Mucosa of rectum (tissue), 2 donors: Measurements from ENCODE around the gene SELENON.

Source experiments
- H3K27ac ChIP-seq, 2 donors: one replicate each; pipeline ENCODE4 v1.7.0; 2013; ENCODE audit warnings: inconsistent platforms in 2 of 2, low read depth in 2 of 2, low read length in 2 of 2
- H3K27me3 ChIP-seq, 2 donors: one replicate each; pipeline ENCODE4 v1.7.0; 2013; ENCODE audit warnings: low read length in 2 of 2; ENCODE audit not compliant: control insufficient read depth in 2 of 2, insufficient read depth in 2 of 2
- H3K36me3 ChIP-seq, 2 donors: one replicate each; pipeline ENCODE4 v1.7.0; 2013; ENCODE audit warnings: low read length in 2 of 2; ENCODE audit not compliant: control insufficient read depth in 2 of 2, insufficient read depth in 2 of 2
- H3K4me1 ChIP-seq, 2 donors: one replicate each; pipeline ENCODE4 v1.7.0; 2013; ENCODE audit warnings: low read length in 2 of 2, mild to moderate bottlenecking in 1 of 2; ENCODE audit not compliant: control insufficient read depth in 2 of 2, insufficient read depth in 2 of 2
- H3K4me3 ChIP-seq, 2 donors: one replicate each; pipeline ENCODE4 v1.7.0; 2013; ENCODE audit warnings: low read length in 2 of 2
- H3K9ac ChIP-seq, 2 donors: one replicate each; pipeline ENCODE4 v1.7.0; 2013; ENCODE audit warnings: low read length in 2 of 2, low read depth in 1 of 2, mild to moderate bottlenecking in 1 of 2
- H3K9me3 ChIP-seq, 2 donors: one replicate each; pipeline ENCODE4 v1.7.0; 2013; ENCODE audit warnings: low read length in 2 of 2; ENCODE audit not compliant: control insufficient read depth in 2 of 2
- donor health status: healthy.
- donor health status: Normal muscosa, but diverticular disease.

Gene SELENON

DNA sequence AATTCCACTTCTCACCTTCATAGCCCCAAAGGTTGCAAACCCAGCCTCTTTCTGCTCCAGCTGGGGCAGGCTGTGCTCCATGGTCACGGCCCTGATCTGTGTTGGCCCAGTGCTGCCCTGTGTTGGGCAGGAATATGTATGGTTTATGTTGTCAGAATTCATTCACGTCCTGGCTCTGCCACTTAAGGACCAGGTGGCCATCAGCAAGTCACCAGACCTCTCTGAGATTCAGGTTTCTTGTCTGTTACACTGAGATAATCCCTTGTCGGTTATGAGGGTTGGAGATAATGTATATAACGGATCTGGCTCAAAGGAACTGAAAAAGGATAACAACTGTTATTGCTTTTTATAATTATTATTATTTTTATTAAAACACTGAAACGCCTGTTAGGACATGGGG lies 39.1 kb upstream of the SELENON start:
- Histone ChIP-seq H3K27me3 (peaks cover 0 to 8% of the 10 kb centered on the region in 2 donors), H3K36me3 (no peaks in the 10 kb centered on the region), H3K4me1 (no peaks in the 10 kb centered on the region), H3K9ac (no peak overlapping the region), H3K27ac (no peak overlapping the region), H3K9me3 (no peaks in the 10 kb centered on the region), H3K4me3 (no peak overlapping the region)

DNA sequence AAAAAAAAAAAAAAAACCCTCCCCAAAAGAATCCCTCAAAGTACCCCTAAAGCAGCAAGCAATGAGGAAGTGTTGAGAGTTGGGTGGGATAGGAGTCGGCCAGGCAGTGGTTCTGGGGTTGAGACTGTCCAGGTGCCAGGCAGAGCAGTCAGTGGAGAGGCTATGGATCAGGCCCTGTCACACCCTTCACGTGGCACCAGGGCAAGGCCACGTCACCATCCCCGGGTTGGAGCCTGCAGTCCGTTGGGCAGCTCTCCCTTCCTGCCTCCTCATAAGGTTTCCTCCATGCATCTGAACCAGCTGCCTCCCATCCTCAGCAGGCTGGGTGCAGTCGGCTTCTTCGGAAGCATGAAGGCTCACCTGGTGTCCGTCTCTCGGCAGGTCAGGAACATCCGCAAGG lies 36.5 kb upstream of the SELENON start:
- Histone ChIP-seq H3K36me3 (no peaks in the 10 kb centered on the region), H3K4me3 (no peak overlapping the region), H3K27ac (no peak overlapping the region), H3K27me3 (no peaks in the 10 kb centered on the region), H3K9me3 (no peaks in the 10 kb centered on the region), H3K4me1 (no peaks in the 10 kb centered on the region), H3K9ac (no peak overlapping the region)

DNA sequence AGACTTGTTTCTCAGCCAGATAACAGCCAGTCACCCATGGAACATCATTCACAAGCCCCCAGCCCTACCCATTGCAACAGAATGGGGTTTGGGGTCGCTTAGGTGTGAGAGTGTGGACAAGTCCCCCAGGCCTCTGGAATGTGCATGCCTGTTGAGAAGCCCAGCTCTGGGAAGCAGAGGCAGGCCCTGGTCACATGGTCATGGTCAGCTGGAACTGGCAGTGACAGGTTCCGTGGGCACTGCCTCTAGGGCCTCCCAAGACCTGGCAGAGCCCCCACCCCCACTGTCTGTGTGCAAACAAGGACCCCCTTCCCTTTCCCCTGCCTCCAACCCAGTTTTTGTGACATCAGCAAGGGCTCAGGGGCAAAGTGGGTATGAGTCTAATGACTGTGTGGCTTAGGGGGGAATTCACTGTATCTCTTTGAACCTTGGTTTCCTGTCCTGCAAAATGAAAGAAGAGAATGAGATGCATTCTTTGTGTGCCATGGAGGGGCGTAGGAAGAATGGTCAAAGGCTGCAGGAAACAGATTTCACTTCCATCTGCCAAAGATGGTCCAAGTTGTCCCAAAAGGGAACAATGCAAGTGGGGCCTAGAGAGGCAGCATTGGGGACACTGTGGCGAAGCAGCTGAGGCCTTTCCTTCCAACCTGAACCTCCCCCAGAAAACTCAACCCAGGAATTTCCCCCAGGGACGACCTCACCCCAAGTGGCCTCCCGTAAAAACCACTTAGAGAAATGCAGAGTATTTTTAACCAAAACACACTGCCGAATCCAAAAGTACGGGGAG lies 34.7 kb upstream of the SELENON start:
- H3K27ac ChIP-seq, result no peak overlapping the region
- H3K4me3 ChIP-seq, result no peak overlapping the region
- H3K4me1 ChIP-seq, result no peaks in the 10 kb centered on the region
- no peaks in the 10 kb centered on the region for H3K27me3 ChIP-seq
- no peak overlapping the region for H3K9ac ChIP-seq
- H3K36me3 ChIP-seq, result peaks cover 0 to 2% of the 10 kb centered on the region in 2 donors
- H3K9me3 ChIP-seq, result no peaks in the 10 kb centered on the region

DNA sequence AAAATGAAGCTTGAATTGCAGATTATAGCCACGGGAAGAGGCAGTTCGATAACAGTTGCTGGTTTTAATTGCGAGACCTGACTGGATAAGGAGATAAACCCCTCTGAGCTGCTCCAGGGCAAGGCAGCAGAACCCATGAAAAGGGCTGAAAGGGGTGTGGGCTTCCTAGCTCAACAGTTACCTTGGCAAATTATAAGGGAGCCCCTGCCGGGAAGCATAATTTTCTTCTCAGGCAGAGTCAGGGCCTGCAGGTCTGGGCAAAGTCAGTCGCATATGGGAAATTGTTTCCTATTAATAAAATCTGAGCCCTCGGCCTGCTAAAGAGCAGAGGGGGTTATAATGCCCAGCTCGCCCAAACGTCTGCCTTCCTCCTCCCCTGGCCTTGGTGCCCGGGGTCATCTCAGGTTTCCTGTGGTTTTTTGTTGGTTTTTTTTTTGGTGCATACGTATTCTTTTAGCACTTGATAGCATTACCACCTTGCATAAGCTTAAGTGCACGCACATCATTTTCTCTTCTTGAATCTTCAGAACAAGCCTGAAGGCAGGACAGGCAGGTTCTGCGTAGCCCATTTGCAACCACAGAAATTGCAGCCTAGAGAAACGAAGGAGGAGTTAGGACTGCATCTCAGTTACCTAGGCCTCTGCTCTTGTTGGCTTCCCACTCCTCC lies 33.9 kb upstream of the SELENON start:
- H3K27ac ChIP-seq, result no peak overlapping the region

DNA sequence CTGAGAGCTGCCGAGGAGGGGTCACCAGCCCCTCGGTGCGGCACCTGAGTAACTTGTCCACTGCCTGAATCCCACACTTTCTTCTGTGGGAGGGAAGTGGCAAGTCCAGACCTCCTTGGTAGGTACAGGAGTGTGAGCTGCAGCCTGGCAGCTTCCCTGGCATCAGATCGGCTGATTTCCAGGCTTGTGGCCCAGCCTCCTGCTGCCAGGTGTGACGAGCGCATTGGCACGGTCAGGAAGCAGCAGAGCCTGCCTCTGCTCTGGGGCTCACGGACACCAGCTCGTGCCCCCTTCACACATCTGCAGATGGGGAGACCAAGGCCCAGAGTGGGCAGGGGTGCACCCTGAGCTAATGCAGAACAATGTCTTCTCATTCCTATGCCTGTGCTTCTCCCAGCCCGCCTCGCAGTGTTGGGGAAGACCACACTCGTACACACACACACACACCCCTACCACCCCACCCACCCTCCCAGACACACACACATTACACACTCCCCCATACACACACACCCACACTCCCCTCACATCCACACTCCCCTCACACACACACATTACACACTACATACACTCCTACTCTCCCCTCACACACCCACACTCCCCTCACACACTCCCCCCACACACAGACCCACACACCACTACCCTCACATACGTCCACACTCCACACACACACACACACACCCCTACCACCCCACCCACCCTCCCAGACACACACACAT lies 33.1 kb upstream of the SELENON start:
- Histone ChIP-seq H3K9me3 (no peaks in the 10 kb centered on the region), H3K4me3 (no peak overlapping the region), H3K27ac (no peak overlapping the region), H3K4me1 (peaks cover 5 to 7% of the 10 kb centered on the region in 2 donors), H3K36me3 (peaks cover 0 to 2% of the 10 kb centered on the region in 2 donors), H3K27me3 (no peaks in the 10 kb centered on the region), H3K9ac (no peak overlapping the region)

More for the DNA sequence above, 33.9 kb upstream of the SELENON start:
- no peaks in the 10 kb centered on the region for H3K27me3 ChIP-seq
- H3K36me3 ChIP-seq, result peaks cover 0 to 2% of the 10 kb centered on the region in 2 donors
- peaks cover 4% of the 10 kb centered on the region in 2 donors for H3K4me1 ChIP-seq
- H3K4me3 ChIP-seq, result no peak overlapping the region
- H3K9ac ChIP-seq, result no peak overlapping the region
- H3K9me3 ChIP-seq, result no peaks in the 10 kb centered on the region

GRCh38 chr1:25767437-25767770 lies 32.6 kb upstream of the SELENON start:
- Histone ChIP-seq H3K9me3 (no peaks in the 10 kb centered on the region), H3K4me1 (peaks cover 5 to 7% of the 10 kb centered on the region in 2 donors), H3K27ac (no peak overlapping the region), H3K36me3 (peaks cover 2 to 3% of the 10 kb centered on the region in 2 donors), H3K4me3 (no peak overlapping the region), H3K9ac (no peak overlapping the region), H3K27me3 (no peaks in the 10 kb centered on the region)

- Histone ChIP-seq H3K9ac (no peak overlapping the region), H3K4me1 (peaks cover 10 to 16% of the 10 kb centered on the region in 2 donors), H3K9me3 (no peaks in the 10 kb centered on the region), H3K27ac (no peak overlapping the region), H3K4me3 (no peak overlapping the region), H3K36me3 (peaks cover 2 to 3% of the 10 kb centered on the region in 2 donors), H3K27me3 (no peaks in the 10 kb centered on the region)
Observed at GRCh38 chr1:25768999-25769398, 31.0 kb upstream of the SELENON start.

- Histone ChIP-seq H3K4me3 (no peak overlapping the region), H3K4me1 (peaks cover 16 to 23% of the 10 kb centered on the region in 2 donors), H3K27ac (no peak overlapping the region), H3K27me3 (no peaks in the 10 kb centered on the region), H3K9ac (no peak overlapping the region), H3K36me3 (peaks cover 2 to 3% of the 10 kb centered on the region in 2 donors), H3K9me3 (no peaks in the 10 kb centered on the region)
Observed at GRCh38 chr1:25769625-25770383, 30.2 kb upstream of the SELENON start.

- H3K27ac ChIP-seq, result no peak overlapping the region
- peak overlapping the region in 1 of 2 donors; percentile 14 for H3K9ac ChIP-seq
- peaks cover 16 to 31% of the 10 kb centered on the region in 2 donors for H3K4me1 ChIP-seq
Observed at GRCh38 chr1:25770541-25771220, 29.3 kb upstream of the SELENON start.

More at GRCh38 chr1:25770541-25771220, 29.3 kb upstream of the SELENON start:
- H3K9me3 ChIP-seq, result no peaks in the 10 kb centered on the region
- peaks cover 2 to 3% of the 10 kb centered on the region in 2 donors for H3K36me3 ChIP-seq
- H3K4me3 ChIP-seq, result no peak overlapping the region
- no peaks in the 10 kb centered on the region for H3K27me3 ChIP-seq
